GM19324 (cell line): ENCODE data around the gene DPYSL5.

Experiments
- ATAC-seq: cut with Tn5 transposase; IDR thresholded peaks from one replicate; pipeline ENCODE4 v1.9.1; 2021; ENCODE audit warnings: mild to moderate bottlenecking, moderate library complexity; ENCODE audit not compliant: unreplicated experiment, low FRiP score

Gene DPYSL5

GRCh38 chr2:26983746-26984145, 135.8 kb downstream of the DPYSL5 start:
- no peak for ATAC-seq

- ATAC-seq = no peak
Measured at GRCh38 chr2:26985807-26986206, 137.9 kb downstream of the DPYSL5 start.

GRCh38 chr2:26986576-26986975, 138.6 kb downstream of the DPYSL5 start:
- no peak for ATAC-seq

GRCh38 chr2:26988058-26988860, 140.3 kb downstream of the DPYSL5 start:
- ATAC-seq = no peak

GRCh38 chr2:26989156-26989555, 141.2 kb downstream of the DPYSL5 start:
- ATAC-seq = no peak

- no peak for ATAC-seq
Measured at GRCh38 chr2:26991717-26992116, 143.8 kb downstream of the DPYSL5 start.

GRCh38 chr2:26993768-26994167, 145.8 kb downstream of the DPYSL5 start:
- no peak for ATAC-seq

- ATAC-seq = no peak
Measured at GRCh38 chr2:26994983-26995382, 147.1 kb downstream of the DPYSL5 start.

GRCh38 chr2:26997394-26997793, 149.5 kb downstream of the DPYSL5 start:
- no peak for ATAC-seq

GRCh38 chr2:26998323-26998722, 150.4 kb downstream of the DPYSL5 start:
- no peak for ATAC-seq
